Activated T-helper 1 cell treated with anti-CD3 and anti-CD28 coated beads, Interleukin-2, amount 50 U/mL, for 16 hours (primary cell): ENCODE results near the gene TTC13.

Source experiments
- DNase-seq, 2 donors: peaks; one replicate each; pipeline ENCODE4 v3.0.0-alpha.2; 2020; ENCODE audit warnings: low read depth in 1 of 2, low spot score in 1 of 2

Gene TTC13

GRCh38 chr1:230909974-230910754 lies 68.5 kb downstream of the TTC13 start:
- no peak for DNase-seq

- DNase-seq: no peak
Observed at GRCh38 chr1:230907472-230908205, 71.0 kb downstream of the TTC13 start.

- no peak for DNase-seq
Observed at GRCh38 chr1:230906226-230906625, 72.4 kb downstream of the TTC13 start.

- DNase-seq: no peak
Observed at GRCh38 chr1:230905733-230906132, 72.9 kb downstream of the TTC13 start.

- no peak for DNase-seq
Observed at GRCh38 chr1:230902349-230902923, 76.2 kb downstream of the TTC13 start.

- no peak for DNase-seq
Observed at GRCh38 chr1:230901671-230902070, 77.0 kb downstream of the TTC13 start.

GRCh38 chr1:230900984-230901383 lies 77.7 kb downstream of the TTC13 start:
- DNase-seq: no peak

- DNase-seq: no peak
Observed at GRCh38 chr1:230899841-230900251, 78.8 kb downstream of the TTC13 start.

- DNase-seq: no peak
Observed at GRCh38 chr1:230898748-230899147, 79.9 kb downstream of the TTC13 start.

- no peak for DNase-seq
Observed at GRCh38 chr1:230898144-230898543, 80.5 kb downstream of the TTC13 start.

GRCh38 chr1:230896779-230897178 lies 81.9 kb downstream of the TTC13 start:
- no peak for DNase-seq

GRCh38 chr1:230895452-230895851 lies 83.2 kb downstream of the TTC13 start:
- no peak for DNase-seq

GRCh38 chr1:230894664-230895063 lies 84.0 kb downstream of the TTC13 start:
- no peak for DNase-seq

GRCh38 chr1:230894032-230894431 lies 84.6 kb downstream of the TTC13 start:
- DNase-seq: no peak

- no peak for DNase-seq
Observed at GRCh38 chr1:230892018-230892491, 86.6 kb downstream of the TTC13 start.

GRCh38 chr1:230891413-230891812 lies 87.2 kb downstream of the TTC13 start:
- no peak for DNase-seq

GRCh38 chr1:230884646-230885045 lies 94.0 kb downstream of the TTC13 start:
- DNase-seq: no peak

GRCh38 chr1:230883967-230884366 lies 94.7 kb downstream of the TTC13 start:
- DNase-seq: no peak

GRCh38 chr1:230879778-230880177 lies 98.9 kb downstream of the TTC13 start:
- no peak for DNase-seq

GRCh38 chr1:230878591-230878990 lies 100.1 kb downstream of the TTC13 start:
- no peak for DNase-seq

- DNase-seq: no peak
Observed at GRCh38 chr1:230877924-230878590, 100.6 kb downstream of the TTC13 start.
